ENCODE measurements around the gene NCOA1. TPM values are rescaled to one million over a fixed set of nuclear protein-coding genes. Genes with fewer than 3 reads are reported as not detected.
"Not testable (repeated sequence)": the region's sequence is repeated elsewhere in the genome, so short reads cannot be mapped to it uniquely, and the experiment has no call there.

Gene NCOA1
- total RNA-seq, 1 donor from 2014 or later = 11.0 TPM

- no peak overlapping the region for H3K4me3 ChIP-seq (ENCODE audit: low read depth, low read length)
- no peak for TF ChIP-seq CTCF (conservative IDR thresholded peaks at IDR 0.05; ENCODE audit: low read depth, low read length)
- no peak for DNase-seq (ENCODE audit: low read depth)
Observed at GRCh38 chr2:24658531-24659202, 167.6 kb downstream of the NCOA1 start.

- no peak for TF ChIP-seq CTCF (conservative IDR thresholded peaks at IDR 0.05; ENCODE audit: low read depth, low read length)
- no peak overlapping the region for H3K4me3 ChIP-seq (ENCODE audit: low read depth, low read length)
- DNase-seq (ENCODE audit: low read depth) = no peak
Observed at GRCh38 chr2:24659862-24660261, 168.8 kb downstream of the NCOA1 start.

- no peak for DNase-seq (ENCODE audit: low read depth)
- no peak overlapping the region for H3K4me3 ChIP-seq (ENCODE audit: low read depth, low read length)
- no peak for TF ChIP-seq CTCF (conservative IDR thresholded peaks at IDR 0.05; ENCODE audit: low read depth, low read length)
Observed at GRCh38 chr2:24667542-24667941, 176.5 kb downstream of the NCOA1 start.

- no peak overlapping the region for H3K4me3 ChIP-seq (ENCODE audit: low read depth, low read length)
- DNase-seq (ENCODE audit: low read depth) = no peak
- TF ChIP-seq CTCF (conservative IDR thresholded peaks at IDR 0.05; ENCODE audit: low read depth, low read length) = no peak
Observed at GRCh38 chr2:24671230-24671629, 180.2 kb downstream of the NCOA1 start.

- H3K4me3 ChIP-seq (ENCODE audit: low read depth, low read length) = no peak overlapping the region
- no peak for DNase-seq (ENCODE audit: low read depth)
- TF ChIP-seq CTCF (conservative IDR thresholded peaks at IDR 0.05; ENCODE audit: low read depth, low read length) = no peak
Observed at GRCh38 chr2:24672589-24672988, 181.5 kb downstream of the NCOA1 start.

GRCh38 chr2:24675338-24675737, 184.3 kb downstream of the NCOA1 start:
- no peak for DNase-seq (ENCODE audit: low read depth)
- TF ChIP-seq CTCF (conservative IDR thresholded peaks at IDR 0.05; ENCODE audit: low read depth, low read length) = no peak
- no peak overlapping the region for H3K4me3 ChIP-seq (ENCODE audit: low read depth, low read length)

- TF ChIP-seq CTCF (conservative IDR thresholded peaks at IDR 0.05; ENCODE audit: low read depth, low read length) = no peak
- H3K4me3 ChIP-seq (ENCODE audit: low read depth, low read length) = no peak overlapping the region
- no peak for DNase-seq (ENCODE audit: low read depth)
Observed at GRCh38 chr2:24676493-24676892, 185.4 kb downstream of the NCOA1 start.

GRCh38 chr2:24678066-24678465, 187.0 kb downstream of the NCOA1 start:
- H3K4me3 ChIP-seq (ENCODE audit: low read depth, low read length); DNase-seq (ENCODE audit: low read depth): not testable (repeated sequence)

Measured in epithelial cell of proximal tubule (primary cell).